Activated CD4-positive, alpha-beta T cell treated with anti-CD3 and anti-CD28 coated beads, Interleukin-2, amount 50 U/mL, for 16 hours (primary cell): Measurements from ENCODE around the gene TMEM219.

ENCODE experiments used
- DNase-seq: peaks from one replicate; pipeline ENCODE4 v3.0.0-alpha.2; 2020

Gene TMEM219

GRCh38 chr16:29983420-29984136, 21.7 kb downstream of the TMEM219 start:
- no peak for DNase-seq

GRCh38 chr16:29984137-29984763, 22.4 kb downstream of the TMEM219 start:
- no peak for DNase-seq

GRCh38 chr16:29984764-29985147, 22.9 kb downstream of the TMEM219 start:
- DNase-seq: no peak

- no peak for DNase-seq
Observed at GRCh38 chr16:29985271-29985811, 23.5 kb downstream of the TMEM219 start.

- no peak for DNase-seq
Observed at GRCh38 chr16:29986231-29986630, 24.4 kb downstream of the TMEM219 start.

GRCh38 chr16:29986931-29987330, 25.1 kb downstream of the TMEM219 start:
- no peak for DNase-seq

GRCh38 chr16:29987371-29988085, 25.6 kb downstream of the TMEM219 start:
- DNase-seq: no peak

- DNase-seq: no peak
Observed at GRCh38 chr16:29988346-29989075, 26.6 kb downstream of the TMEM219 start.

GRCh38 chr16:29989111-29989858, 27.4 kb downstream of the TMEM219 start:
- DNase-seq: no peak

- no peak for DNase-seq
Observed at GRCh38 chr16:29990034-29990433, 28.2 kb downstream of the TMEM219 start.

- no peak for DNase-seq
Observed at GRCh38 chr16:29990883-29991570, 29.1 kb downstream of the TMEM219 start.

- DNase-seq: no peak
Observed at GRCh38 chr16:29991571-29991904, 29.7 kb downstream of the TMEM219 start.

GRCh38 chr16:29992344-29992967, 30.6 kb downstream of the TMEM219 start:
- no peak for DNase-seq

- no peak for DNase-seq
Observed at GRCh38 chr16:29993191-29993902, 31.5 kb downstream of the TMEM219 start.

- DNase-seq: no peak
Observed at GRCh38 chr16:29993903-29994599, 32.2 kb downstream of the TMEM219 start.

GRCh38 chr16:29994600-29995323, 32.9 kb downstream of the TMEM219 start:
- DNase-seq: peak; percentile 81

GRCh38 chr16:29995324-29995910, 33.5 kb downstream of the TMEM219 start, which contains the start of gene HIRIP3:
HIRIP3 (minus strand) TSS chr16:29995617; CDS start chr16:29995605, 12 bp downstream.
- DNase-seq: peak; percentile 92

- DNase-seq: peak; percentile 99
Observed at GRCh38 chr16:29995911-29996765, 34.3 kb downstream of the TMEM219 start, which contains the start of gene INO80E. INO80E (plus strand) TSS chr16:29996241; CDS start chr16:29996311, 70 bp downstream.
